GM12873 (cell line): ENCODE measurements around the gene NEU3.

ENCODE experiments used
- CTCF ChIP-seq: IDR thresholded peaks from 2 replicates; pipeline ENCODE4 v1.5.1; 2012; ENCODE audit warnings: low read depth, mild to moderate bottlenecking, moderate library complexity, low read length, control low read depth; ENCODE audit not compliant: insufficient read depth; ENCODE audit errors: missing control alignments

The NEU3 gene

GRCh38 chr11:75004215-75004614, 15.5 kb downstream of the NEU3 start:
- no peak for TF ChIP-seq CTCF

GRCh38 chr11:75011357-75011756, 22.6 kb downstream of the NEU3 start:
- TF ChIP-seq CTCF = no peak

- no peak for TF ChIP-seq CTCF
These were observed 23.1 kb downstream of the NEU3 start for GRCh38 chr11:75011872-75012271.

- no peak for TF ChIP-seq CTCF
These were observed 24.3 kb downstream of the NEU3 start for GRCh38 chr11:75013051-75013450.

- no peak for TF ChIP-seq CTCF
These were observed 25.4 kb downstream of the NEU3 start for GRCh38 chr11:75014129-75014528.

- TF ChIP-seq CTCF = no peak
These were observed 33.6 kb downstream of the NEU3 start for GRCh38 chr11:75022296-75022695.

GRCh38 chr11:75022759-75023396, 34.1 kb downstream of the NEU3 start:
- TF ChIP-seq CTCF = peak; percentile 97
